Upper lobe of right lung (tissue), 1 donor: ENCODE results near the gene GALNTL6. TPM values are rescaled to one million over a fixed set of nuclear protein-coding genes. Genes with fewer than 3 reads are reported as not detected.

Experiments used
- ATAC-seq: fragments of 200-7000 bp; cut with Tn5 transposase; one replicate; pipeline ENCODE4 v1.9.1; 2020; ENCODE audit warnings: mild to moderate bottlenecking, moderate library complexity
- DNase-seq: peaks from one replicate; pipeline ENCODE4 v3.0.0-alpha.2; 2020
- H3K27ac ChIP-seq: fragments of 200-600 bp; one replicate; pipeline ENCODE4 v1.8.0; 2022
- H3K27me3 ChIP-seq: fragments of 200-600 bp; one replicate; pipeline ENCODE4 v1.8.0; 2022; ENCODE audit warnings: mild to moderate bottlenecking
- H3K36me3 ChIP-seq: fragments of 200-600 bp; one replicate; pipeline ENCODE4 v1.8.0; 2022
- H3K4me1 ChIP-seq: fragments of 200-600 bp; one replicate; pipeline ENCODE4 v1.8.0; 2022
- H3K4me3 ChIP-seq: fragments of 200-600 bp; one replicate; pipeline ENCODE4 v1.8.0; 2022; ENCODE audit warnings: mild to moderate bottlenecking
- H3K9me3 ChIP-seq: fragments of 200-600 bp; one replicate; pipeline ENCODE4 v1.8.0; 2022
- intact Hi-C: fragments of 100-400 bp; cut with DNase I; formaldehyde crosslinking; loops from one replicate; pipeline ENCODE4 v1.11.0; 2022
- total RNA-seq: library from RNA; stranded (reverse); fragmentation: NEBNext Ultra II Directional; extraction: Animal tissue kit (Norgen Biotek cat#: 25700); gene quantifications from one replicate; pipeline ENCODE4 v1.2.1, GENCODE V29; 2021
- TF ChIP-seq, protein P1 (sequence below): fragments of 200-600 bp; IDR thresholded peaks from one replicate; pipeline ENCODE4 v1.8.0; 2022; ENCODE audit warnings: antibody characterized with exemption
- donor health status: DM: no; HTN: yes; CAD: no; lungs with severe emphysema.

Gene GALNTL6
- total RNA-seq, 1 donor from 2014 or later = 0.20 TPM

DNA sequence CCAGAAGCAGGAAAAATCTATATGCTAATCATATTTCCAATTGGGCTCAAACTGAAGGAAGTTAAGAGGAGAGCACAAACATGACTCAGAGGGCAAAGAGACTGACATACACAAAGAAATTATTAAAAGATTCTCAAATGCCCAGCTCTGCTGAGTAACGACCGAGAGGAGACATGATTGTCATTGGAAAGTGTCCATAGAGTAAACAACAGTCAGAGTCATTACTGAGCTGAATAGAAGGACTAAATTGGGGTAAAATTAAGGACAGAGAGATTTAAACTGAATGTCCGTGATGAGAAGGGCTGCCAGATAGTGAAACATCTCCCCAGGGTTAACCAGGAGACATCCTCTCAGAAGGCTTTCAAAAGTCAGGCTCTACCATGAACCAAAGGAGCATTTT is 1244.2 kb downstream of the GALNTL6 start:
- Histone ChIP-seq H3K4me1 (no peaks in the 10 kb centered on the region), H3K4me3 (no peak overlapping the region), H3K9me3 (no peaks in the 10 kb centered on the region), H3K27me3 (no peaks in the 10 kb centered on the region), H3K27ac (no peak overlapping the region), H3K36me3 (no peaks in the 10 kb centered on the region)
- TF ChIP-seq, protein P1, sequence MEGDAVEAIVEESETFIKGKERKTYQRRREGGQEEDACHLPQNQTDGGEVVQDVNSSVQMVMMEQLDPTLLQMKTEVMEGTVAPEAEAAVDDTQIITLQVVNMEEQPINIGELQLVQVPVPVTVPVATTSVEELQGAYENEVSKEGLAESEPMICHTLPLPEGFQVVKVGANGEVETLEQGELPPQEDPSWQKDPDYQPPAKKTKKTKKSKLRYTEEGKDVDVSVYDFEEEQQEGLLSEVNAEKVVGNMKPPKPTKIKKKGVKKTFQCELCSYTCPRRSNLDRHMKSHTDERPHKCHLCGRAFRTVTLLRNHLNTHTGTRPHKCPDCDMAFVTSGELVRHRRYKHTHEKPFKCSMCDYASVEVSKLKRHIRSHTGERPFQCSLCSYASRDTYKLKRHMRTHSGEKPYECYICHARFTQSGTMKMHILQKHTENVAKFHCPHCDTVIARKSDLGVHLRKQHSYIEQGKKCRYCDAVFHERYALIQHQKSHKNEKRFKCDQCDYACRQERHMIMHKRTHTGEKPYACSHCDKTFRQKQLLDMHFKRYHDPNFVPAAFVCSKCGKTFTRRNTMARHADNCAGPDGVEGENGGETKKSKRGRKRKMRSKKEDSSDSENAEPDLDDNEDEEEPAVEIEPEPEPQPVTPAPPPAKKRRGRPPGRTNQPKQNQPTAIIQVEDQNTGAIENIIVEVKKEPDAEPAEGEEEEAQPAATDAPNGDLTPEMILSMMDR = no peak
- no peak for ATAC-seq
- DNase-seq = no peak
- intact Hi-C loops = no loop called here

GRCh38 chr4:173057901-173058300 is 1244.7 kb downstream of the GALNTL6 start:
- Histone ChIP-seq H3K4me1 (no peaks in the 10 kb centered on the region), H3K9me3 (no peaks in the 10 kb centered on the region), H3K27ac (no peak overlapping the region), H3K36me3 (no peaks in the 10 kb centered on the region), H3K4me3 (no peak overlapping the region), H3K27me3 (no peaks in the 10 kb centered on the region)
- intact Hi-C loops = no loop called here
- TF ChIP-seq, protein P1 = no peak
- ATAC-seq = no peak
- DNase-seq = no peak

DNA sequence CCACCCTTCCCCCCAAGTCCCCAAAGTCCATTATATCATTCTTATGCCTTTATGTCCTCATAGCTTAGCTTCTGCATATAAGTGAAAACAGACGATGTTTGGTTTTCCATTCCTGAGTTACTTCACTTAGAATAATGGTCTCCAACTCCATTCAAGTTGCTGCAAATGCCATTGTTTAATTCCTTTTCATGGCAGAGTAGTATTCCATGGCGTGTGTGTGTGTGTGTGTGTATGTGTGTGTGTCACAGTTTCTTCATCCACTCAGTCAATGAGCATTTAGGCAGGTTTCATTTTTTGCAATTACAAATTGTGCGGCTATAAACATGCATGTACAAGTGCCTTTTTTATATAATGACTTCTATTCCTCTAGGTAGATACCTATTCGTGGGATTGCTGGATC is 1248.0 kb downstream of the GALNTL6 start:
- intact Hi-C loops = no loop called here
- no peaks in the 10 kb centered on the region for H3K4me1 ChIP-seq
- H3K27me3 ChIP-seq = no peaks in the 10 kb centered on the region
- H3K9me3 ChIP-seq = no peaks in the 10 kb centered on the region
- H3K27ac ChIP-seq = no peak overlapping the region
- TF ChIP-seq, protein P1 = no peak
- DNase-seq (no peak), ATAC-seq (no peak)
- H3K36me3 ChIP-seq = no peaks in the 10 kb centered on the region
- no peak overlapping the region for H3K4me3 ChIP-seq

DNA sequence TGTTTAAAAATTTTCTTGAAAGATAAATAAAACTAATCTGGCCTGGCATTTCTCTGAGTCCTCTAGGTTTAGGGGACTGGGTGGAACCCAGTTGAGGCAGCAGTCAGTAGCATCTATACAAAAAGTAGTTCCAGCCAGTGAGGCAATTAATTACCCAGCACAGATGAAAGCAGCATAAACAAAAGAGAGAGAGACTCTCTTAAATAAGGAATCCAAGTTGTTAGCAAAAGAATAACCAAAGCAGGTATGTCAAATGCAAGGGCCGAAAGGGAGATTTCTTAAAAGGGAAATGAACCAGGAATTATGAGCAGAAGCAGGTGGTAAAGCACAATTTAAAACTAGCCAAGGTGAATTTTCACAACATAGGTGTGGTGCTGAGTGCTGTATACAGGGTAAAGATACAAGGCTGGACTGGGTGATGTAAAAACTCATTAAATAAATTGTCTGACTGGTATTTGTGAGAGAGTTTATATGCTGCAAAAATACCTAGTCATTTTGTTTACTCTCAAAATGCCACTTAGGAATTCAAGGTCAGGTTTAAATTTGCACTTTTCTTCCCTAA is 1260.8 kb downstream of the GALNTL6 start:
- ATAC-seq = no peak
- Histone ChIP-seq H3K27ac (no peak overlapping the region), H3K9me3 (no peaks in the 10 kb centered on the region)

DNA sequence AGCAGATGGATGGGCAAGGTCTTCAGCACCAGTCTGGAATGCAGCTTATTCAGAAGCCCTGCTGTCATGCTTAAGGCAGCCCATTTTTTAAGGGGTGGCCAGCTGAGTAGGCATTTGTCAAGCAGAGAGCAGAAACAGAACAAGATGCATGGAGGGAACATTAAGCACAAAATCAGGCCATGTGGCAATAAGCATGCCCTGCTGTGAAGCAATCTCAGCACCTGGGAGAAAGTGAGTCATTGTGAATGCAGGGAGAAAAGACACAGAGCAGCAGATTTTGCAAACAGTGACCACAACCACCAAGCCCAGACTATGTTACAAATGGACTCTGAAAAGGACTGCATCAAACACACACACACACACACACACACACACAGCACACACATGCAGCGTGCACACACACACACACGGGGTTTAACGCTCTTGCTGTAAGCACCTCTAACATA is 1261.3 kb downstream of the GALNTL6 start:
- Histone ChIP-seq H3K27ac (no peak overlapping the region), H3K9me3 (no peaks in the 10 kb centered on the region), H3K4me3 (no peak overlapping the region), H3K36me3 (no peaks in the 10 kb centered on the region), H3K4me1 (no peaks in the 10 kb centered on the region), H3K27me3 (no peaks in the 10 kb centered on the region)
- TF ChIP-seq, protein P1 = no peak
- no peak for ATAC-seq
- DNase-seq = no peak
- intact Hi-C loops = no loop called here

More for the DNA sequence above, 1260.8 kb downstream of the GALNTL6 start:
- Histone ChIP-seq H3K36me3 (no peaks in the 10 kb centered on the region), H3K27me3 (no peaks in the 10 kb centered on the region), H3K4me3 (no peak overlapping the region), H3K4me1 (no peaks in the 10 kb centered on the region)
- no peak for DNase-seq
- intact Hi-C loops = no loop called here
- TF ChIP-seq, protein P1 = no peak
